Muscle layer of duodenum (tissue), 2 donors: ENCODE measurements around the gene ERVMER34-1.

Experiments used
- H3K27ac ChIP-seq: one replicate; pipeline ENCODE4 v1.7.0; 2013; ENCODE audit warnings: mild to moderate bottlenecking, low read length
- H3K27me3 ChIP-seq: one replicate; pipeline ENCODE4 v1.7.0; 2013; ENCODE audit warnings: low read depth, mild to moderate bottlenecking, control low read depth, low read length
- H3K36me3 ChIP-seq, 2 donors: one replicate each; pipeline ENCODE4 v1.7.0; 2013; ENCODE audit warnings: low read length in 2 of 2, control low read depth in 1 of 2, mild to moderate bottlenecking in 1 of 2; ENCODE audit not compliant: insufficient read depth in 2 of 2, control insufficient read depth in 1 of 2
- H3K4me1 ChIP-seq, 2 donors: one replicate each; pipeline ENCODE4 v1.7.0; 2013; ENCODE audit warnings: low read length in 2 of 2, mild to moderate bottlenecking in 2 of 2, control low read depth in 1 of 2, moderate library complexity in 1 of 2; ENCODE audit not compliant: insufficient read depth in 2 of 2, control insufficient read depth in 1 of 2
- H3K4me3 ChIP-seq, 2 donors: one replicate each; pipeline ENCODE4 v1.7.0; 2013; ENCODE audit warnings: low read length in 2 of 2, low read depth in 1 of 2, mild to moderate bottlenecking in 1 of 2
- H3K9me3 ChIP-seq, 2 donors: one replicate each; pipeline ENCODE4 v1.7.0; 2013; ENCODE audit warnings: low read length in 2 of 2, control low read depth in 1 of 2, mild to moderate bottlenecking in 1 of 2; ENCODE audit not compliant: control insufficient read depth in 1 of 2
- donor health status: healthy.

The ERVMER34-1 gene

GRCh38 chr4:52716364-52717151 is 34.7 kb downstream of the ERVMER34-1 start:
- Histone ChIP-seq H3K9me3 (no peaks in the 10 kb centered on the region), H3K27ac (no peak overlapping the region), H3K4me3 (no peak overlapping the region), H3K27me3 (no peaks in the 10 kb centered on the region), H3K36me3 (peaks cover 0 to 7% of the 10 kb centered on the region in 2 donors), H3K4me1 (peaks cover 4 to 23% of the 10 kb centered on the region in 2 donors)

GRCh38 chr4:52715914-52716313 is 35.3 kb downstream of the ERVMER34-1 start:
- H3K27ac ChIP-seq: no peak overlapping the region
- H3K9me3 ChIP-seq: no peaks in the 10 kb centered on the region
- peaks cover 0 to 7% of the 10 kb centered on the region in 2 donors for H3K36me3 ChIP-seq
- H3K4me3 ChIP-seq: no peak overlapping the region
- H3K27me3 ChIP-seq: no peaks in the 10 kb centered on the region
- peaks cover 4 to 18% of the 10 kb centered on the region in 2 donors for H3K4me1 ChIP-seq

- no peaks in the 10 kb centered on the region for H3K27me3 ChIP-seq
- H3K9me3 ChIP-seq: no peaks in the 10 kb centered on the region
- no peak overlapping the region for H3K4me3 ChIP-seq
- no peak overlapping the region for H3K27ac ChIP-seq
- H3K36me3 ChIP-seq: peaks cover 0 to 7% of the 10 kb centered on the region in 2 donors
- H3K4me1 ChIP-seq: peaks cover 4 to 18% of the 10 kb centered on the region in 2 donors
These were observed 35.8 kb downstream of the ERVMER34-1 start for GRCh38 chr4:52715255-52715897.

- Histone ChIP-seq H3K36me3 (peaks cover 0 to 7% of the 10 kb centered on the region in 2 donors), H3K27me3 (no peaks in the 10 kb centered on the region), H3K4me1 (peaks cover 4 to 18% of the 10 kb centered on the region in 2 donors), H3K9me3 (no peaks in the 10 kb centered on the region), H3K4me3 (no peak overlapping the region), H3K27ac (no peak overlapping the region)
These were observed 36.5 kb downstream of the ERVMER34-1 start for GRCh38 chr4:52714597-52715254.

GRCh38 chr4:52713456-52713937 is 37.7 kb downstream of the ERVMER34-1 start:
- H3K4me3 ChIP-seq: peak overlapping the region; percentile 75 to 88
- H3K36me3 ChIP-seq: peaks cover 0 to 7% of the 10 kb centered on the region in 2 donors
- no peaks in the 10 kb centered on the region for H3K27me3 ChIP-seq
- no peak overlapping the region for H3K27ac ChIP-seq
- H3K9me3 ChIP-seq: no peaks in the 10 kb centered on the region
- H3K4me1 ChIP-seq: peaks cover 4 to 18% of the 10 kb centered on the region in 2 donors

GRCh38 chr4:52712251-52713130 is 38.7 kb downstream of the ERVMER34-1 start:
- Histone ChIP-seq H3K9me3 (no peaks in the 10 kb centered on the region), H3K4me1 (peaks cover 4 to 18% of the 10 kb centered on the region in 2 donors), H3K4me3 (peak overlapping the region; percentile 75 to 88), H3K36me3 (peaks cover 0 to 7% of the 10 kb centered on the region in 2 donors), H3K27ac (peak overlapping the region; percentile 68), H3K27me3 (no peaks in the 10 kb centered on the region)

- H3K27ac ChIP-seq: no peak overlapping the region
- H3K9me3 ChIP-seq: no peaks in the 10 kb centered on the region
- H3K4me3 ChIP-seq: peak overlapping the region; percentile 47 to 88
- peaks cover 4 to 18% of the 10 kb centered on the region in 2 donors for H3K4me1 ChIP-seq
- H3K36me3 ChIP-seq: peaks cover 0 to 7% of the 10 kb centered on the region in 2 donors
- H3K27me3 ChIP-seq: no peaks in the 10 kb centered on the region
These were observed 39.4 kb downstream of the ERVMER34-1 start for GRCh38 chr4:52711834-52712250.

- no peaks in the 10 kb centered on the region for H3K9me3 ChIP-seq
- peaks cover 0 to 4% of the 10 kb centered on the region in 2 donors for H3K36me3 ChIP-seq
- H3K4me3 ChIP-seq: no peak overlapping the region
- no peak overlapping the region for H3K27ac ChIP-seq
- H3K27me3 ChIP-seq: no peaks in the 10 kb centered on the region
- peaks cover 4 to 18% of the 10 kb centered on the region in 2 donors for H3K4me1 ChIP-seq
These were observed 40.0 kb downstream of the ERVMER34-1 start for GRCh38 chr4:52711272-52711671.

- H3K4me1 ChIP-seq: peaks cover 4 to 18% of the 10 kb centered on the region in 2 donors
- no peaks in the 10 kb centered on the region for H3K9me3 ChIP-seq
- no peaks in the 10 kb centered on the region for H3K36me3 ChIP-seq
- H3K27ac ChIP-seq: no peak overlapping the region
- H3K27me3 ChIP-seq: no peaks in the 10 kb centered on the region
- H3K4me3 ChIP-seq: no peak overlapping the region
These were observed 42.1 kb downstream of the ERVMER34-1 start for GRCh38 chr4:52709155-52709554.

GRCh38 chr4:52704661-52705060 is 46.6 kb downstream of the ERVMER34-1 start:
- H3K27ac ChIP-seq: no peak overlapping the region
- no peak overlapping the region for H3K4me3 ChIP-seq
- H3K4me1 ChIP-seq: no peaks in the 10 kb centered on the region
- no peaks in the 10 kb centered on the region for H3K9me3 ChIP-seq
- H3K27me3 ChIP-seq: no peaks in the 10 kb centered on the region
- H3K36me3 ChIP-seq: no peaks in the 10 kb centered on the region
